Chondrocyte (in vitro differentiated cells): ENCODE measurements around the gene BRPF1. TPM values are rescaled to one million over a fixed set of nuclear protein-coding genes. Genes with fewer than 3 reads are reported as not detected.

ENCODE experiments used
- DNase-seq: peaks from one replicate; pipeline ENCODE4 v3.0.0; 2021; ENCODE audit warnings: mixed read lengths, low spot score
- H3K27ac Mint-ChIP-seq: one replicate; pipeline ENCODE4 v1.8.0; 2021; ENCODE audit warnings: mild to moderate bottlenecking, moderate library complexity, mixed read lengths; ENCODE audit not compliant: unreplicated experiment
- H3K27me3 Mint-ChIP-seq: 2 replicates; pipeline ENCODE4 v1.8.0; 2021; ENCODE audit warnings: low read depth, mixed read lengths
- H3K36me3 Mint-ChIP-seq: 2 replicates; pipeline ENCODE4 v1.8.0; 2021; ENCODE audit warnings: low read depth, mixed read lengths
- H3K4me1 Mint-ChIP-seq: 2 replicates; pipeline ENCODE4 v1.8.0; 2021; ENCODE audit warnings: low read depth, mild to moderate bottlenecking, mixed read lengths
- H3K4me3 Mint-ChIP-seq: one replicate; pipeline ENCODE4 v1.8.0; 2021; ENCODE audit warnings: mild to moderate bottlenecking, moderate library complexity, mixed read lengths; ENCODE audit not compliant: unreplicated experiment
- H3K9me3 Mint-ChIP-seq: 2 replicates; pipeline ENCODE4 v1.8.0; 2021; ENCODE audit warnings: low read depth, mixed read lengths
- CTCF ChIP-seq: fragments of 200-600 bp; sonication (generic); IDR thresholded peaks from 2 replicates; pipeline ENCODE4 v1.5.0; 2021; ENCODE audit warnings: antibody characterized with exemption, mild to moderate bottlenecking, moderate library complexity
- total RNA-seq: library from RNA; stranded (reverse); gene quantifications from 3 replicates; pipeline ENCODE4 v1.2.1, GENCODE V29; 2021

The BRPF1 gene
- total RNA-seq, 1 donor from 2014 or later, result 15.5 TPM

- TF ChIP-seq CTCF, result peak; percentile 40
- Mint-ChIP-seq H3K27ac (no peak overlapping the region), H3K36me3 (no peaks in the 10 kb centered on the region), H3K27me3 (peaks cover 24% of the 10 kb centered on the region), H3K4me3 (no peak overlapping the region), H3K4me1 (peaks cover 9% of the 10 kb centered on the region), H3K9me3 (no peaks in the 10 kb centered on the region)
- no peak for DNase-seq
Measured at GRCh38 chr3:9727041-9727595, 4.4 kb upstream of the BRPF1 start.

GRCh38 chr3:9727743-9728142, 3.8 kb upstream of the BRPF1 start:
- H3K27me3 Mint-ChIP-seq, result peaks cover 18% of the 10 kb centered on the region
- no peaks in the 10 kb centered on the region for H3K36me3 Mint-ChIP-seq
- H3K4me1 Mint-ChIP-seq, result peaks cover 14% of the 10 kb centered on the region
- no peak overlapping the region for H3K27ac Mint-ChIP-seq
- no peak for DNase-seq
- no peak for TF ChIP-seq CTCF
- no peaks in the 10 kb centered on the region for H3K9me3 Mint-ChIP-seq
- no peak overlapping the region for H3K4me3 Mint-ChIP-seq

GRCh38 chr3:9729419-9729818, 2.1 kb upstream of the BRPF1 start:
- no peaks in the 10 kb centered on the region for H3K9me3 Mint-ChIP-seq
- H3K36me3 Mint-ChIP-seq, result no peaks in the 10 kb centered on the region
- no peak for TF ChIP-seq CTCF
- H3K27me3 Mint-ChIP-seq, result peaks cover 11% of the 10 kb centered on the region
- DNase-seq, result no peak
- no peak overlapping the region for H3K27ac Mint-ChIP-seq
- no peak overlapping the region for H3K4me3 Mint-ChIP-seq
- peaks cover 28% of the 10 kb centered on the region for H3K4me1 Mint-ChIP-seq

GRCh38 chr3:9730657-9731205, 804 bp upstream of the BRPF1 start:
- Mint-ChIP-seq H3K27me3 (peaks cover 8% of the 10 kb centered on the region), H3K27ac (peak overlapping the region; percentile 95), H3K4me3 (peak overlapping the region; percentile 87), H3K36me3 (peaks cover 4% of the 10 kb centered on the region), H3K9me3 (no peaks in the 10 kb centered on the region), H3K4me1 (peaks cover 28% of the 10 kb centered on the region)
- no peak for TF ChIP-seq CTCF
- no peak for DNase-seq

- no peak for DNase-seq
- Mint-ChIP-seq H3K36me3 (peaks cover 10% of the 10 kb centered on the region), H3K4me3 (peak overlapping the region; percentile 87), H3K9me3 (no peaks in the 10 kb centered on the region), H3K4me1 (peaks cover 28% of the 10 kb centered on the region), H3K27me3 (peaks cover under 1% of the 10 kb centered on the region), H3K27ac (peak overlapping the region; percentile 68)
- TF ChIP-seq CTCF, result no peak
Measured at GRCh38 chr3:9732080-9732739, 675 bp downstream of the BRPF1 start.
